ENCODE data around the gene CREB3L2. TPM values are rescaled to one million over a fixed set of nuclear protein-coding genes. Genes with fewer than 3 reads are reported as not detected.

CREB3L2 gene
- total and polyA plus RNA-seq, 8 donors, result 5.8 to 258 (median 23.6) TPM

DNA sequence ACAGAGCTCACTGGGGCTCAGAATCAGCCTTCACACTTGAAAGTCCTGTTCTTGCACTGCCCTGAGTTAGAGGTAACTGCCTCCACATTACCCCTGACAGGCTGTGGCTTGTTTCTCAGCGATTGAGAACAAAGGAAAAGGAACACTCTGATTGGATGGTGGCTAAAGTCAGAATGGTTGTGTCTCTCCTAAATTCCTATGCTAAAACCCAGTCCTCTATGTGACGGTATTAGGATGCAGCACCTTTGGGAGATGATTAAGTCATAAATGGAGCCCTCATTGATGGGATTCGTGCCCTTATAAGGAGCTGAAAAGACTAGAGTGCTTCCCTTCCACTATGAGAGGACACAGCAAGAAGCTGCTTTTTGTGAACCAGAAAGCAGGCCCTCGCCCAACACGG is 116.2 kb downstream of the CREB3L2 start:
- DNase-seq, result no peak
- no peak for TF ChIP-seq POLR2AphosphoS5 (IDR thresholded peaks at IDR 0.05)
- no peak for TF ChIP-seq POLR2A (IDR thresholded peaks at IDR 0.05)
- TF ChIP-seq EP300 (IDR thresholded peaks at IDR 0.05), result no peak
- TF ChIP-seq, protein P1, sequence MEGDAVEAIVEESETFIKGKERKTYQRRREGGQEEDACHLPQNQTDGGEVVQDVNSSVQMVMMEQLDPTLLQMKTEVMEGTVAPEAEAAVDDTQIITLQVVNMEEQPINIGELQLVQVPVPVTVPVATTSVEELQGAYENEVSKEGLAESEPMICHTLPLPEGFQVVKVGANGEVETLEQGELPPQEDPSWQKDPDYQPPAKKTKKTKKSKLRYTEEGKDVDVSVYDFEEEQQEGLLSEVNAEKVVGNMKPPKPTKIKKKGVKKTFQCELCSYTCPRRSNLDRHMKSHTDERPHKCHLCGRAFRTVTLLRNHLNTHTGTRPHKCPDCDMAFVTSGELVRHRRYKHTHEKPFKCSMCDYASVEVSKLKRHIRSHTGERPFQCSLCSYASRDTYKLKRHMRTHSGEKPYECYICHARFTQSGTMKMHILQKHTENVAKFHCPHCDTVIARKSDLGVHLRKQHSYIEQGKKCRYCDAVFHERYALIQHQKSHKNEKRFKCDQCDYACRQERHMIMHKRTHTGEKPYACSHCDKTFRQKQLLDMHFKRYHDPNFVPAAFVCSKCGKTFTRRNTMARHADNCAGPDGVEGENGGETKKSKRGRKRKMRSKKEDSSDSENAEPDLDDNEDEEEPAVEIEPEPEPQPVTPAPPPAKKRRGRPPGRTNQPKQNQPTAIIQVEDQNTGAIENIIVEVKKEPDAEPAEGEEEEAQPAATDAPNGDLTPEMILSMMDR (IDR thresholded peaks at IDR 0.05), result no peak
- intact Hi-C loops (cut with DNase I; ENCODE audit: low total_unique reads), result no loop called here
- H3K4me3 ChIP-seq, result no peak overlapping the region
- H3K27ac ChIP-seq, result peak overlapping the region in 2 of 5 donors; percentile 4 to 30
- peaks cover 0 to 11% (median 3%) of the 10 kb centered on the region in 4 donors for H3K9me3 ChIP-seq
- peaks cover 0 to 12% (median 4%) of the 10 kb centered on the region in 4 donors for H3K4me1 ChIP-seq
- no peaks in the 10 kb centered on the region for H3K27me3 ChIP-seq
- WGBS, 5 donors, result 83 to 91% (median 87%) methylated on average over 5 of the region's 5 CpGs
- peaks cover 45 to 94% (median 82%) of the 10 kb centered on the region in 4 donors for H3K36me3 ChIP-seq

DNA sequence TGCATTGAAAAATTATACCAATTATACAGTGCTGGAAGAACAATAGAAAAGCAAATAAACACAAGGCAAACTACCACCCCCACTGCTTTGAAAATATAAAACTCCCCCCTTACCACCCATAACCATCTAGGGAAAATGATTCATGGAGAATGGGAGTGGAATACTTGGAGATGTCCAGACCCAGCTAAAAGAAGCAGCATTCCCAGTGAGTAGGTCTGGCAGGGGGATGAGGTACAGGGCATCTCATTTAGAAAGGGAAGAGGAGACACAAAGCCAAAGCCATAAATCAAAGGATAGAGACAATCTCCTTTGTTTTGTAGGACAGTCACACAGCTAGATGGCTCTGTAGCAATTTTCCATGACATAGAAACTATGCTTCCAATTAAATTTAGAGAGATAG is 119.1 kb downstream of the CREB3L2 start:
- intact Hi-C loops (cut with DNase I; ENCODE audit: low total_unique reads), result no loop called here
- no peak for DNase-seq
- Histone ChIP-seq H3K4me1 (peaks cover 0 to 32% (median 20%) of the 10 kb centered on the region in 4 donors), H3K36me3 (peaks cover 60 to 94% (median 89%) of the 10 kb centered on the region in 4 donors), H3K9me3 (peaks cover 0 to 11% (median 3%) of the 10 kb centered on the region in 4 donors), H3K4me3 (no peak overlapping the region), H3K27ac (peak overlapping the region in 1 of 5 donors; percentile 11), H3K27me3 (no peaks in the 10 kb centered on the region)
- TF ChIP-seq, protein P1 (IDR thresholded peaks at IDR 0.05), result no peak
- TF ChIP-seq EP300 (IDR thresholded peaks at IDR 0.05) (no peak), POLR2A (IDR thresholded peaks at IDR 0.05) (no peak), POLR2AphosphoS5 (IDR thresholded peaks at IDR 0.05) (no peak)

DNA sequence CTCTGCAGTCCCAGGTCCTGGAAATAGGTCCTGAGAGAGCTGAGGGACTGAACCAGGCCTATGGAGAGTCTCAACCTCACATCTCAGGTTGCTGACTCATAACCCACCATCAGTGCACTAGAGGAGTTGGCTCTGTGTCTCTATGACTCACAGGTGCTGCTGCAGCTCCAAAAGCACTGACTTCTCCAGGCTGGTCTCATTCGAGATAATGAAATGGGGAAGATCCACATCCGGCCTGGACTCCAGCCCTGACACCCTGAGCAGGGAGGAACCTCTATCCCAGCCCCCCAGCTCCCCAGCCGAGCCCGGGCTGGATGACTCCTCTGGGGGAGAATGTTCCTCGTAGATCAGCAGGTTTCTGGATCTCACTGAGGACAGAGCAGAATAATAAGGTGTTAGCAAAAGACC is 119.6 kb downstream of the CREB3L2 start:
- Histone ChIP-seq H3K4me1 (peaks cover 0 to 37% (median 24%) of the 10 kb centered on the region in 4 donors), H3K27ac (peak overlapping the region in 1 of 5 donors; percentile 11), H3K36me3 (peaks cover 65 to 98% (median 91%) of the 10 kb centered on the region in 4 donors), H3K9me3 (peaks cover 0 to 11% (median 3%) of the 10 kb centered on the region in 4 donors), H3K4me3 (no peak overlapping the region), H3K27me3 (no peaks in the 10 kb centered on the region)
- intact Hi-C loops (cut with DNase I; ENCODE audit: low total_unique reads), result no loop called here
- DNase-seq, result no peak
- 68 to 85% (median 81%) methylated on average over 5 of the region's 5 CpGs for WGBS, 5 donors
- no peak for TF ChIP-seq POLR2AphosphoS5 (IDR thresholded peaks at IDR 0.05)
- TF ChIP-seq, protein P1 (IDR thresholded peaks at IDR 0.05), result no peak
- no peak for TF ChIP-seq POLR2A (IDR thresholded peaks at IDR 0.05)
- TF ChIP-seq EP300 (IDR thresholded peaks at IDR 0.05), result no peak

DNA sequence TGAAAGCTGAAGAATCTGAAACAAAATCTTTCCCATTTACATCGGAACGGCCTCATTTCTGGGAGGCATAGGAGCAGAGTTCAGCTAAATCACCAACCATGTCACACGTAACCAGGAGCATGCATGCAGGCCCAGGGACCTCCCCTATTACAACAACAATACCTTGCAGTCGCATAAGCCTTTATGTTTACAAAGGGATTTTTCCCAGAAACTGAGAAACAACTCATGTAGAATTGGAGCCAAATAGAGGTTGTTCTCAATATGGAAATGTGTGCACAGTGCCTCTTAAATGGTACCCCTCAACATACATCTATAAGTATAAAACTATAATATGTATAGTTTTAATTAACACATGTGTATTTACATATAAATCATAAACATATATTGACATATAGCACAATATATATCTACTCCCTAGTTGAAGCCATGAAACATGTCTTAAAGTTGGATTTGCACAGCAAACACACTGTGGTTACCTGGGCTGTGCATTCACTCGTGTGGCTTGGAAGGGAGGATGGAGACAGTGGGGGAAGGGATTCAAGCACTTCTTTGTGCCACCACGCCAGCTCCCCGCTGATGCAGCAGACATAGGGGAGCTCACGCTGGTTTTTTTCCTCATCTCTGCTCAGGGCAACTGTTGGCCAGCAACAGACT is 120.2 kb downstream of the CREB3L2 start:
- Histone ChIP-seq H3K27ac (peak overlapping the region in 1 of 5 donors; percentile 11), H3K4me3 (no peak overlapping the region), H3K27me3 (no peaks in the 10 kb centered on the region), H3K9me3 (peaks cover 0 to 11% (median 3%) of the 10 kb centered on the region in 4 donors), H3K36me3 (peaks cover 70 to 100% (median 88%) of the 10 kb centered on the region in 4 donors), H3K4me1 (peaks cover 0 to 38% (median 26%) of the 10 kb centered on the region in 4 donors)
- DNase-seq, result no peak
- WGBS, 5 donors, result 90 to 98% (median 97%) methylated on average over 8 of the region's 8 CpGs
- intact Hi-C loops (cut with DNase I; ENCODE audit: low total_unique reads), result no loop called here
- TF ChIP-seq POLR2AphosphoS5 (IDR thresholded peaks at IDR 0.05), result no peak
- TF ChIP-seq, protein P1 (IDR thresholded peaks at IDR 0.05), result no peak
- no peak for TF ChIP-seq POLR2A (IDR thresholded peaks at IDR 0.05)
- no peak for TF ChIP-seq EP300 (IDR thresholded peaks at IDR 0.05)
